Spleen (tissue), 3 donors: Measurements from ENCODE around the gene SDK1.

Source experiments
- POLR2A ChIP-seq, 3 donors: fragments of 450-650 bp; IDR thresholded peaks; one replicate each; pipeline ENCODE4 v1.5.1; 2017; ENCODE audit warnings: antibody characterized with exemption in 3 of 3, mild to moderate bottlenecking in 1 of 3
- POLR2AphosphoS5 ChIP-seq, 3 donors: sonication (generic); formaldehyde crosslinking; IDR thresholded peaks; one replicate each; pipeline ENCODE4 v1.5.1; 2017; ENCODE audit warnings: antibody characterized with exemption in 3 of 3

DNA sequence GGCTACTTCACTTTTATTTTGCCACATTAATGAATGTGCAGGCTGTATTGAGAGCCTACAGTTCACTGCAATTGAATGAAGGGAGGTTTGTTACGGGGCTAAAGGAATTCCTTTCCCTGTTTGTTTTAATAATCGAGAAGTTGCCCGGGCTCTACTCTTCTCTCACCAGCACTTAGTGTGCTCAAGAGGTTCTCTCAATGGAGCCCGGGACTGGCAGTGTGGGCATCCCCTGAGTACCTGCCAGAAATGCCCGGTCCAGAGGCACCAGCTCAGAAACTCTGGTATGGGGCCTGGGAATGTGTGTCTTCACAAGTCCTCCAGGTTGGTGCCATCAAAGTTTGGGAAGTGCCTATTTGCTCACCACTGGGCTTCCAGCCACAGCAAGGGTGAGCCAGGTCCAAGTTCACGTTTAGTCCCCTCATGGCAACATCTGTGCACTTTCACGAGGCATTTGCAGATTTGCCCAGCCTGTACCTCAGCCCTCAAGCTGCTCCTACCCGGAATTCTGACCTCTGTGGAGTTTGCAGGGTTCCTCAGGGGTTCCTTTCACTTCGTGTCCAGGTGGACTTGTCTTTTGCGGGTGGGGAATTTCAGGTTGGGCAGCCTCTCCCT lies 622.4 kb downstream of the SDK1 start:
- no peak for TF ChIP-seq POLR2A (IDR thresholded peaks at IDR 0.05)
- no peak for TF ChIP-seq POLR2AphosphoS5 (IDR thresholded peaks at IDR 0.05)
